ENCODE data around the gene SLC25A42. TPM values are rescaled to one million over a fixed set of nuclear protein-coding genes. Genes with fewer than 3 reads are reported as not detected.
A peak's percentile ranks its signal among the peaks of the same experiment; 100 is the strongest.

Gene SLC25A42
- total RNA-seq, 4 donors from 2014 or later: 11.2 to 24.8 (median 13.2) TPM

DNA sequence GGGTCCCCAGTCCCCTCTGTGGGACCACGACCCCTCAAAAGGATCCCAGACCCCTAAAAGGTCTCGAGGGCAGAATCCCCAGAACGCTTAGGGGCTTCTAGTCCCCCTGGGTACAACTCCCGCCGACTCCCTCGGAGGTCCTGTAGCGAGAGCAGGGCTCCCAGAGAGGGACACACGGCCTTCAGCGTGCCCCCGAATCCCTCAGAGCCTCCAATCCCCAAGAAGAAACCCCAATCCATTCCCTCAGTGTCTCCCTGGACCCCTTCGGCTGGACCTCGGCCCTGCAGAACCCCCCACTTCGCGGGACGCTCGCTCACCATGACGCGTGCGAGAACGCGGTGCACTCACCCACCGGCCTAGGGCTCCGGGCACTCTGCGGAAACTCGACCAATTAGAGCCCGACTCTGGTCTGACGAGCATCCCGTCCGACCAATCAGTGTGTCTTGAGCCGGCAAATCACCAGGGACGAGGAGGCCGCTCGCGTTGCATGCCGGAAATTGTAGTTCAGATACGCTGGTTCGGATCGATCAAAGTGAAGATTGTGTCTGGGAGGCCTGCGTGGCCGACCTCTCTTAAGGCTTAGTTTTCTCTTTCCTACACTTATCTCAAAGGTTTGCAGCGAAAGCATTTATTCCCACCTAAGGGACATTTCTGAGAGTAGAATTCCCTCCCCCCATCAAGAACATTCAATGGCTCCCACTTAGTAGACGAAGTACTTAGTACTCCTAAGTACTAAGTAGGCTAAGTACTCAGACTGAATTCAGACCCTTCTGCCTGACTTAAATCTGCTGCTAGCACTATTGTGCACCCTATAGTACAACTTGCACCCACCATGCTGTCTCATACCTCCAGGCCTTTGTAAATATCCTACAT, 74.6 kb downstream of the SLC25A42 start, which contains the start of gene TMEM161A:
Gene TMEM161A, minus strand, starts transcription at position 370 of the 873 bp plus-strand sequence. Its CDS starts 50 bp downstream, at position 320.
- Histone ChIP-seq H3K36me3 (no peaks in the 10 kb centered on the region), H3K4me3 (peak within 1 kb of the TSS; percentile 59 to 76 (median 68)), H3K27me3 (no peaks in the 10 kb centered on the region), H3K27ac (peak within 1 kb of the TSS in 3 of 4 donors; percentile 70 to 79 (median 70)), H3K4me1 (peaks cover 0 to 11% (median 2%) of the 10 kb centered on the region in 4 donors), H3K9me3 (no peaks in the 10 kb centered on the region)
- DNase-seq: peak; percentile 95 to 99 (median 97)
- peak in 1 of 2 donors; percentile 52 for TF ChIP-seq POLR2A (IDR thresholded peaks at IDR 0.05)
- TF ChIP-seq, protein P1, sequence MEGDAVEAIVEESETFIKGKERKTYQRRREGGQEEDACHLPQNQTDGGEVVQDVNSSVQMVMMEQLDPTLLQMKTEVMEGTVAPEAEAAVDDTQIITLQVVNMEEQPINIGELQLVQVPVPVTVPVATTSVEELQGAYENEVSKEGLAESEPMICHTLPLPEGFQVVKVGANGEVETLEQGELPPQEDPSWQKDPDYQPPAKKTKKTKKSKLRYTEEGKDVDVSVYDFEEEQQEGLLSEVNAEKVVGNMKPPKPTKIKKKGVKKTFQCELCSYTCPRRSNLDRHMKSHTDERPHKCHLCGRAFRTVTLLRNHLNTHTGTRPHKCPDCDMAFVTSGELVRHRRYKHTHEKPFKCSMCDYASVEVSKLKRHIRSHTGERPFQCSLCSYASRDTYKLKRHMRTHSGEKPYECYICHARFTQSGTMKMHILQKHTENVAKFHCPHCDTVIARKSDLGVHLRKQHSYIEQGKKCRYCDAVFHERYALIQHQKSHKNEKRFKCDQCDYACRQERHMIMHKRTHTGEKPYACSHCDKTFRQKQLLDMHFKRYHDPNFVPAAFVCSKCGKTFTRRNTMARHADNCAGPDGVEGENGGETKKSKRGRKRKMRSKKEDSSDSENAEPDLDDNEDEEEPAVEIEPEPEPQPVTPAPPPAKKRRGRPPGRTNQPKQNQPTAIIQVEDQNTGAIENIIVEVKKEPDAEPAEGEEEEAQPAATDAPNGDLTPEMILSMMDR (IDR thresholded peaks at IDR 0.05): no peak

GRCh38 chr19:19139876-19140229, 76.1 kb downstream of the SLC25A42 start:
- no peak for TF ChIP-seq POLR2A (IDR thresholded peaks at IDR 0.05)
- TF ChIP-seq, protein P1 (IDR thresholded peaks at IDR 0.05): no peak
- DNase-seq: no peak
- Histone ChIP-seq H3K4me3 (no peak overlapping the region), H3K4me1 (peaks cover 0 to 11% (median 2%) of the 10 kb centered on the region in 4 donors), H3K27me3 (no peaks in the 10 kb centered on the region), H3K36me3 (no peaks in the 10 kb centered on the region), H3K9me3 (no peaks in the 10 kb centered on the region), H3K27ac (no peak overlapping the region)

- Histone ChIP-seq H3K36me3 (no peaks in the 10 kb centered on the region), H3K27me3 (no peaks in the 10 kb centered on the region), H3K27ac (no peak overlapping the region), H3K4me3 (no peak overlapping the region), H3K9me3 (no peaks in the 10 kb centered on the region), H3K4me1 (peaks cover 0 to 11% (median 2%) of the 10 kb centered on the region in 4 donors)
- no peak for DNase-seq
- no peak for TF ChIP-seq POLR2A (IDR thresholded peaks at IDR 0.05)
- TF ChIP-seq, protein P1 (IDR thresholded peaks at IDR 0.05): no peak
Observed at GRCh38 chr19:19140476-19140875, 76.7 kb downstream of the SLC25A42 start.

- no peaks in the 10 kb centered on the region for H3K36me3 ChIP-seq
Observed at GRCh38 chr19:19142347-19142746, 78.6 kb downstream of the SLC25A42 start.

DNA sequence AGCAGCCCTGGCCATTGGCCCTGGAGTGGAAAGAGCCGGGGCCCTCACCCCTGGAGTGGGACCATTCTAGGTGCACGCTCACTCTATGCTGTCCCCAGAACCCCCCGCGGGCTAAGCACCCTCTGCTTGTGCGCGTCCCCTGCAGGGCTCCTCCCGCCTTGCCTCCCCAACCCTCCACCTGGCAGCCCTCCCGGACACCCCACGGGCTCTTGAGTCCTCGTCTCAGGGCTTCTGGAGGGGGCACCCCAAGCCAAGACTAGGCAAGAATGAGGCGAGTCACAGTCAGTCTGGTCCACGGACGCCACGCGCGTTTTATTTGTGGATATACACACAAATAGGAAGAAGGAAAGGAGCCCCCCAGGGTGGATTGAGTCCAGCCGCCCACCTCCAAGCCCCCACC, 81.5 kb downstream of the SLC25A42 start:
- no peak overlapping the region for H3K4me3 ChIP-seq
- DNase-seq: no peak

More at GRCh38 chr19:19142347-19142746, 78.6 kb downstream of the SLC25A42 start:
- TF ChIP-seq, protein P1 (IDR thresholded peaks at IDR 0.05): no peak
- no peak for TF ChIP-seq POLR2A (IDR thresholded peaks at IDR 0.05)
- Histone ChIP-seq H3K4me1 (peaks cover 0 to 13% (median 3%) of the 10 kb centered on the region in 4 donors), H3K27me3 (no peaks in the 10 kb centered on the region), H3K27ac (no peak overlapping the region), H3K9me3 (no peaks in the 10 kb centered on the region), H3K4me3 (no peak overlapping the region)
- no peak for DNase-seq

More for the DNA sequence above, 81.5 kb downstream of the SLC25A42 start:
- Histone ChIP-seq H3K27me3 (no peaks in the 10 kb centered on the region), H3K9me3 (no peaks in the 10 kb centered on the region), H3K27ac (no peak overlapping the region), H3K36me3 (peaks cover 0 to 13% (median 0%) of the 10 kb centered on the region in 3 donors), H3K4me1 (peaks cover 0 to 8% (median 0%) of the 10 kb centered on the region in 4 donors)
- TF ChIP-seq, protein P1 (IDR thresholded peaks at IDR 0.05): no peak
- no peak for TF ChIP-seq POLR2A (IDR thresholded peaks at IDR 0.05)
